Activated CD8-positive, alpha-beta memory T cell treated with anti-CD3 and anti-CD28 coated beads, Interleukin-2, amount 50 U/mL, for 4 hours (primary cell): Measurements from ENCODE around the gene SF3B6.
"Not testable (repeated sequence)": the region's sequence is repeated elsewhere in the genome, so short reads cannot be mapped to it uniquely, and the experiment has no call there.

Experiments
- DNase-seq: peaks from one replicate; pipeline ENCODE4 v3.0.0-alpha.2; 2020

Gene SF3B6, protein sequence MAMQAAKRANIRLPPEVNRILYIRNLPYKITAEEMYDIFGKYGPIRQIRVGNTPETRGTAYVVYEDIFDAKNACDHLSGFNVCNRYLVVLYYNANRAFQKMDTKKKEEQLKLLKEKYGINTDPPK

DNA sequence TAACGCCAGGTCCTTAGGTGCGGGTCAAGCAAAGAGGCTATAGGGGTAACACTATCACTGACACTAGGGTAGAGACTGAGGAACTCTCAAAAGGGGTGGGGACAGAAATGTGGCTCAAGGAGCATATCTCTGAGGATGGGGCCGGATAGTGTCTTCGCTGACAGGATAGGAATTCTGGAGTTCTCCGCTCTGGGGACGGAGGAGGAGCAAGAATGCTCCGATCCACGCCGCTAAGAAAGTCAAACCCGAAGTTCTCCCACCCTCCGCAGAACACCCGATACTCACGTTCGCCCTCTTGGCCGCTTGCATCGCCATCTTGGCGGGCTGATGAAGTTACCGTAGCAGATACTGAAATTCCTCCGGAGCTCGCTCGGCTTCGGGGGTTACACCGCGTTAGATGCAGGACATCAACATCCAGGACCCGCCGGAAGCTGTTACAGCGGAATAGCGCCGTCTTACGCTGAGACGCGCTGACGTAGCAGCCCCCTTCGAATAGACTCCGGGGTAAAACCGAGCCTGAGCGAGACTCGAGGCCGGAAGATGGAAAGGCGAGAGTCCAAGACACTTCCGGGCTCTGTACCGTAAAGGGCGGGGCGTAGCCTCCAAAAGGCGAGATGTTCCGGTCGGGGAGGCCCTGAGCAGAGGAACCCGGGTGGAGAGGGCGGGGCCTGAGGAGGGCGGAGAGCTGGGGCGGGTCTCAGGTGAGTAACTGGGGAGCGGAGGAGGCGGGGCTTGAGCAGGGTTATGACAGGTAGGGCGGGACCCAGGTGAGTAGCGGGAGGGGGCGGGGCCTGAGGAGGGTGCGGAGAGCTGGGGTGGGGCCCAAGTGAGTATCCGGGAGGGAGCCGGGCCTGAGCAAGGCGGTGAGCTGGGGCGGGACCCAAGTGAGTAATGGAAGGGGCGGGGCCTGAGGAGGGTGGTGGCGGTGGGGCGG lies at the start of gene SF3B6:
Gene SF3B6 (minus strand): TSS at position 412 of the 934 bp plus-strand sequence. CDS start 97 bp downstream, at position 315.
- peak; percentile 100 for DNase-seq

DNA sequence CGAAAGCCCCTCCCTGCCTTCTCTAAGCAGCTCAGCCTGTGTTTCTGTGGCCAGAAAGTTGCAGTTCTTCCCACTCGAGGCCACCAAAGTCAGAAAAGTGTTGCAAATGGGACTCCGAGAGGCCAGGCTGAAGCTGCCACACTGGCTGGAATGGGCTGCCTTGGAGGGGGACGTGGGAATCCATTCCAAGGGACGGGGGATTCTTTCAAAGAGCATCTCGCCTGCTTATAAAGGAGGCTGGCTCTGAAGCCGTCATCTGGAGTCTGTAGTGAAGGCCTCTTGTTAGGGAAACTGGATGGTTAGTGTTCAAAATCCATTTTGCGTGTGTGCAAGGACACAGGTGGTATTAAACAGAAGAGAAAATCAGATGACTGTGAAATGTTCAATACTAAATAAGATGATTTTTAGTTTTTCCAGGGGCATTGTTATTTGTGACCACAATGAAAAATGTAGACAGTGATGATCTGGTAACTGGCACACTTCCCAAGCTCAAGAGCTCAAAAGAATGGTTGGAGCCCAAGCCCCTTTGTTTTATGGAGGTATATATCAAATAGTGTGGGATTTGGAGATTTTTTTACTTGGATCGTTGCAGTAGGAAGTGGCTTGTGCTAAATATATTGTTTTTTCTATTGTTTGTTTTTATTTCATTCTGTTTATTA lies 47.9 kb upstream of the SF3B6 start:
- DNase-seq = no peak

DNA sequence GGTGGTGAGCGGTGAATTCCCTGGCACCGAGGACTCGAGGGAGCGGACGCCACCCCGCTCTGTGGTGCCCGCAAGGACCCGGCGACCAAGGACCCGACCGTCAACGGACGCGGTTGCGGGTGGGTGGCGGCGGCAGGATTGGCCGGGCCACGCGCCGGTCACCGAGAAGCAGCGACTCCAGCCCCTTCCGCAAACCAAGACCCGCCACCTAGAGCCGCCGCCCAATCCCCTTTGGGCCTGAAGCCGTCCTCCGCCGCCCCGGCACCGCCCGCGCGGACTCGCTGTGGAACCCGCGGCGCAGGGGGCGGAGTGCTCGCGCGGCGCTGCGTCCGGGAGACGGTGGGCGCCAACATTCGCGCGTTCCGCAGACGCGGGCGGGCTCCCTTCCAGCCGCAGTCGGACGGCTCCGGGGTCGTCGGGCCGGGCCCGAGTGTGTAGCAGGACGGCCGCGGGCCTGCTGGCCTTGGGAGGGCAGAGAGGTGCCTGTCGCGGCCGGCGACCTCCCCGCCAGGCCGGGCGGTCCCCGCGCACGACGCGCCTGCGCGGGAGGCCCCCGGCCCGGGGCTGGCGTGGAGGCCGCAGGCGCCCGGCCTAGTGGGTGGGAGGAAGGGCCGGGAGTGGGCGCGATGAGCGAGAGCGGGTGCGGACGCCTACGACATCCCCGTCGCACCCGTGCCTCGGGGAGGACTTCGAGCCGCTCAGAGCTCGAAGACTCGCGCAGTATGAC lies 47.2 kb upstream of the SF3B6 start, which contains the start of the genes FAM228B and PFN4:
Gene FAM228B (plus strand): TSS at position 275 of the 727 bp plus-strand sequence. CDS start 893 bp downstream, outside the sequence.
Gene PFN4 (minus strand): TSS at position 140 of the 727 bp plus-strand sequence. CDS start 799 bp downstream, outside the sequence.
- peak; percentile 66 for DNase-seq

DNA sequence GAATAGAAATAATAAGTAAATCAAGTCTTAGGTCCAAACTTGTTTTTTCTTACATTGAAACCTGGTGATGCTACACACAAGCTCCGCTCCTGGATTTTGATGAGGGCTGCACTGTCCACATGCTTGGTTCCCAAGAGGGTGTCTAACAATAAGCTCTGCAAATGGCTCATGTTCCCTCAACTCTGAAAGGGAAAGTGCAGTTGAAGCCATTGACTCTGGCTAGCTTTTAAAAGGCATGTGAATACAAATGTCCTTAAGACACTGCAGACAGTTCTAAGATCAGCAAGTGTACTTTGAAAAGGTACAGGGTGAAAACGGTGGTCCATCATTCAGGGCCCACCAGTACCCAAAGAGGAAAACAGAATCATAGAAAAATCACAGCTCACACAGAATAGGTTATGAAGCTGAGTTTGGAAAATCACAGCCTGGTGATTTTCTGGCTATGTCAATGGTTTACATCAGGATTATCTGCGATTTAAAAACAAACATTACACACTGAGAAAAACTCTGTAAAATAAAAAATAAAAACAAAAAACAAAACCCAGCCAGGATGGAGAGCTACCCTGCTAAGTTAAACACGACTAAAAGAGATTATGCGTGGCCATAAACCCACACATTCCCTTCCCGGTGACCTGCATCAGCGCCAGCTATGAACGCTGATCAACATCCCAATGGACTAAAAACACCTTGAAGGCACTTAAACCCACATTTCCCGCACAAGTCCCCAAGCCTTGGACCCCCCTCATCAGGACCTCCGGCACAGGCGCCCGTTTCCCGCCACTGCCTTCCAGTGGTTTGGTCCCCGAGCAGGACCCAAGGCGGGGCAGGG lies 46.5 kb upstream of the SF3B6 start:
- no peak for DNase-seq

DNA sequence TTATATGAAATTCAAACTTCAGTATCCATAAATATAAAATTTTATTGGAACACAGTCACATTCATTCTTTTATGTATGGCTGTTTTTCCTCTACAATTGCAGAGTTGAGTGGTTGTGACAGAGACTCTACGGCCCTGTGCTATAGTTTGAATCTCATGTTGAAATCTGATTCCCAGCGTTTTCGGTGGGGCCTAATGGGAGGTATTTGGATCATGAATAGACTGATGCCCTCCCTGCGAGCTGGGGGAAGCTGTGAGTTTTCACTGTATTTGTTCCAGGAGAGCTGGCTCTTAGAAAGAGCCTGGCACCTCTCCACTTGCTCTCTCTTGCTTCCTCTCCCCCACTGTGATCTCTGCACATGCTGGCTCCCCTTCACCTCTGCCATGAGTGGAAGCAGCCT lies 45.3 kb upstream of the SF3B6 start:
- DNase-seq = no peak

DNA sequence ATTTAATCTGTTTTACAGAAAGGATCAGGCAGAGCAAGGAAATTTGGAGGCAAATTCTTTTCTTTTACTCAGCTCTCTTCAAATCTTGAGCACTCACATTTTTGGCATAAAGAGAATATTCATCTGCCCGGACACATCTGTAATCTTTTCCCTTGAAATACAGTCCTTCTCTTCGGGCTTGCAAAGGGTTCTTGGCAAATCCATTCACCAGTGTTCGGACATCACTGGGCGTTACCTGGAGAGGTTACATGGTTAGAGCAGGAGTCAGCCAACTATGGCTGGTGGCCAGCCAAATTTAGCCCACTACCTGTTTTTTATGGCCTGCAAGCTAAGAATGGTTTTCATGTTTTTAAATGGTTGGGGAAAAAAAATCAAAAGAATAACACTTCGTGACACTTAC lies 44.9 kb upstream of the SF3B6 start:
- DNase-seq = no peak

DNA sequence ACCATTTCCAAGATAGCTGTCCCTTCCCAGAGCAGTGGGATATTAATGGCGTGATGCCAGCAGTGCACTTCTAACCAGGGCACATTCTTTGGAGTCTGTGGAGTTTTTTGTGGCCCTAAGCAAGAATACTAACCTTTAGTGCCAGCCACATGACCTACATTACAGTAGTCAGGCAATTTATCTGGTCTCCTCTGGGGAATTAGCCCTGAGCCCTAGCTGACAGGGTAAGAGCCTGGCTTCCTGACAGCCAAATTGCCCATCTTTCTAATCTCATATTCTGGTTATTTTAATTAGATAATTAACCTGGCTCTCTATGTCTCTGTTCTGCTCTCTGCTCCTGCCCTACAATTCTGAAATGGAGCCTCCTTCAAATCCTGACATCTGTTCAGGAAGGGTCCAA lies 41.8 kb upstream of the SF3B6 start:
- no peak for DNase-seq

DNA sequence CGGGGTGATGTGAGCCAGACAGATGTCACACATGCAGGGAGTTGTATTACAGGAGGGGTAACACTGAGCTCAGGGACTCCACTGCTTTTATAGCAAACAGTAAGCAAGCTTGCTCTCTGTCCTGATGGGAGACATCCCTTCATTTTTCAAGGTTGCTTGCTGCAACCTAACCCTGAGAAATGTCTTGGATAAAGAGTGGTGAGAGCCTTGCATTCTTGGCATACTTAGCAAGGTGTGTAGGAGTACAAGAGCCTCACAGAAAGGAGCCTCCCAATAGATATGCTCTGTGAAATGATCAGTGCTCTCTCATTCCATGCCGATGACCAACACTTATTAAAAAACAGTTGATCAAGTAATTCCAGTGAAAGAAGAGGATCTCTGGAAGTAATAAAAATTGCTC lies 38.9 kb upstream of the SF3B6 start:
- no peak for DNase-seq

DNA sequence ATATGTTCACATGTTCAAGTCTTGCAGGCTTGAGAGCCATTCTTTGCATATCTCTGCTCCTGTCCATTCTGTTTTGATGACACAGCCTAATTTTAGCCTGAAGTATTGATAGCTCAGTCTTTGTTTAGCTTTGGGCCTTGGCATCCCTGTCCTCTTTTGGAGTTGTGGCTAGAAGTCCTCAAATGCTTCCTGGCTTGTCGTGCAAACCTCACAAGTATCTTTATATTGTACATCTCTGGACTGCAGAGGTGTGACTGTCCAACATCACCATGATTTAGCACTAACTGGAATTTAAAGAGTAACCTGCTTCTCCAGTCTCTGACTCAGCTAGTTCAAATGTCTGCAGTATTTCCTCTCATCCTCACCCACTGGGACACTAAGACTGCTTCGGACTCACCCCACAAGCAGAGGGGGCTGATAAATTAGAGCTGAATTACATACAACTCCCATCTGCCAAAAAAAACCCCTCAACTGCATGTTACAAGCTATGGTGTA lies 35.3 kb upstream of the SF3B6 start:
- DNase-seq = no peak

DNA sequence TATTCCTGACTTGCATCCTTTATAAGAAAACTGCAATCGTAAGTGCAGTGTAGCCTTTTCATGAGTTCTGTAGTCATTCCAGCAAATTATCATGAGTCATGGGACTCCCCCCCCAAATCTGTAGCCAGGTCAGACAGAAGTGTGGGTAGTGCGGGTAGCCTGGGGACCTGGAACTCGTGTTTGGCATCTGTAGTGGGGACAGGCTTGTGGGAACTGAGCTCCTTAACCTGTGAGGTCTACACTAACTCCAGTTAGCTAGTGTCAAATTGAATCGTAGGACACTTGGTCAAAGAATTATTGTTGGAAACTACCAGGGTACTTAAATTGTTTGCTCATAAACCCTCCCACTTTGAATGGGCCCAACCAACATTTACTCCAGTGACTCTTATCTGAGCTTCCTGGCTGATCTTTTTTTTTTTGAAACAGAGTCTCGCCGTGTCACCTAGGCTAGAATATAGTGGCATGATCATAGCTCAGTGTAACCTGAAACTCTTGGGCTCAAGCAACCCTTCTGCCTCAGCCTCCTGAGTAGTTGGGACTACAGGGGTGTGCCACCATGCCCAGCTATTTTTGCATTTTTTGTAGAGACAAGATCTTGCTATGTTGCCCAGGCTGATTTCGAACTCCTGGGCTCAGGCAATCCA lies 34.7 kb upstream of the SF3B6 start:
- no peak for DNase-seq

DNA sequence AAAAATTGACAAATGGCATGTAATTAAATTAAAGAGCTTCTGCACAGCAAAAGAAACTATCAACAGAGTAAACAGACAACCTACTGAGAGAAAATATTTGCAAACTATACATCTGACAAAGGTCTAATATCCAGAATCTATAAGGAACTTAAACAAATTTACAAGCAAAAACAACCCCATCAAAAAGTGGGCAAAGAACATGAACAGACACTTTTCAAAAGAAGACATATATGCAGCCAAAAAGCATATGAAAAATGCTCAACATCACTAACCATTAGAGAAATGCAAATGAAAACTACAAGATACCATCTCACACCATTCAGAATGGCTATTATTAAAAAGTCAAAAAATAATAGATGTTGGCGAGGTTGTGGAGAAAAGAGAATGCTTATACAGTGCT lies 33.3 kb upstream of the SF3B6 start:
- not testable (repeated sequence) for DNase-seq

DNA sequence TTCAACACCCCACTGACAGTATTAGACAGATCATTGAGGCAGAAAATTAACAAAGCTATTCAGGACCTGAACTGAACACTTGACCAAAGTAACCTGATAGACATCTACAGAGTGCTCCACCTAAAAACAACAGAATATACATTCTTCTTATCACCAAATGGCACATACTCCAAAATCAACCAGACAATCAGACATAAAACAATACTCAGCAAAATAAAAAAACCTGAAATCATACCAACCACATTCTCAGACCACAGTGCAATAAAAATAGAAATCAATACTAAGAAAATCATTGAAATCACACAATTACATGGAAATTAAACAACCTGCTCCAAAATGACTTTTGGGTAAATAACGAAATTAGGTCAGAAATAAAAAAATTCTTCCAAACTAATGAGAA lies 31.2 kb upstream of the SF3B6 start:
- no peak for DNase-seq

DNA sequence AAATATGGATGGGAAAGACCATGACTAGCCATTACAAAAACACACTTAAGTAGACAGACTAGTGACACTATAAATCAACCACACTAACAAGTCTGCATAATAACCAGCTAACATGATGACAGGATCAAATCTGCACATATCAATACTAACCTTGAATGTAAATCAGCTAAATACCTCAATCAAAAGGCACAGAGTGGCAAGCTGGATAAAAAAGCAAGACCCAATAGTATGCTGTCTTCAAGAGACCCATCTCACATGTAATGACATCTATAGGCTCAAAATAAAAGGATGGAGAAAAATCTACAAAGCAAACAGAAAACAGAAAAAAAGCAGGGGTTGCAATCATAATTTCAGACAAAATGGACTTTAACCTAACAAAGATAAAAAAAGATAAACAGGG lies 30.7 kb upstream of the SF3B6 start:
- no peak for DNase-seq

DNA sequence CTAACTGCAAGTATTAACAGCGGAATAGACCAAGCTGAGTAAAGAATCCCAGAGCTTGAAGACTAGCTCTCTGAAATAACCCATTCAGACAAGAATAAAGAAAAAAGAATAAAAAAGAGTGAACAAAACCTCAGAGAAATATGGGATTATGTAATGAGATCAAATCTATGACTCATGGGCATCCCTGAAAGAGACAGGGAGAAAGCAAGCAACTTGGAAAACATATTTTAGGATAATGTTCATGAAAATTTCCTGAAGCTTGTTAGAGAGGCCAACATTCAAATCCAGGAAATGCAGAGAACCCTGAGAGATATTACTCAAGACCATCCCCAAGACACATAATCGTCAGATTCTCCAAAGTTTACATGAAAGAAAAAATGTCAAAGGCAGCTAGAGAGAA lies 29.7 kb upstream of the SF3B6 start:
- no peak for DNase-seq

DNA sequence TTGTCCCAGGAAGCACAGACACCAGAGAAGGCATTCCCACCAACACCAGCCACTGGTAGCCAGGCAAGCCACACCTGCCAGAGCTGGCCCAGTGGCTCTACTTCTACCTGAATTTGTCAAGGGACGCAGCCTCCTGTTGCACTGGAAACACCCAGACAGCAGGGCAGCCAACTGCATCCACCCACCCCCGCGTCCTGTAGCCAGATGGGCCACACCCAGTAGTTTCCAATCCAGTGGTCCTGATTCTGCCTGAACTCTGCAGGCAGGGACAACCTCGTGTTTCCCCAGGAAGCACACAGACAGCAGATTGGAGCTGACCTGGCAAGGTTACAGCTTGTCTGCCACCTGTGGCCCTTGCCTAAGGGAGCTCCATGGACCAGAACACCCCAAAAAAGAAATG lies 28.8 kb upstream of the SF3B6 start:
- DNase-seq = no peak

DNA sequence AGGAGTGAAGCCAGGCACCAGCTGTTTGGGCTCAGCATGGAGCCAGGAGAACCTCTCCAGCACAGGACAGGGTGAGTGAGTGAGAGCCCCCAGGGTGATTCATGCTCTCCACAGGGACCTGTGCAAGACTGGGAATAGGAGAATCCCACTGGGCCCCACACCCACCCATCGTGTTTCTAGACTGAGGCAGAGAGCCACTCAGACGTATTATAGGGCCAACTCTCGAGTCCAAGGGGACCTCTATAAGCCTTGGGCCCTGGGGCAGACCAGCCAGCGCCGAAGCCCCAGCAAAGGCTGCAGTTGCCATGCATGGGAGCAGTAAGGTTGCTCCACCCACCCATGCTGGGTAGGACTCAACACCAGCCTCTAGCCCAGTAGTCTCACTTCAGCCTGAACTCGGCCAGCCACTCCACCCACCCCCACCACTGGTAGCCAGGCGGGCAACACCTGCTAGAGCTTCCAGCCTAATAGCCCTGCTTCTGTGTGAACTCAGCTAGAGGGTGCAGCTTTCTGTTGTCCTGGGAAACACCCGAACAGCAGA lies 28.1 kb upstream of the SF3B6 start:
- no peak for DNase-seq

DNA sequence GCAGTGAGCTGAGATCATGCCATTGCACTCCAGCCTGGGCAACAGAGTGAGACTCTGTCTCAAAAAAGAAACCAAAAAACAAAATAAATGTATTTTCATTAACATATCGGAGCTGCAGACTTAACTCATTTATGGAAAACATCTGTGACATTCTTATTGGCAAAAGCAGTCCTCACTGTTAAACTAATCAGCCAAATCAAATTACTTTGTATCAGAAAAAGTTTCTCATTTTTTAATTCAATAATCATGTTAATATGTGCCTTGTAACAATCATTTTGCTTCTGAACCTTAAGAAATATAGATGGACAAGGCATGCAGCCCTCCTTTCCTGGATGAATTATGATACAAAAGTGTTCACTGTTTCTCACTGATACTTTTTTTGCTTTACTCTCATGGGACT lies 26.6 kb upstream of the SF3B6 start:
- DNase-seq = no peak

DNA sequence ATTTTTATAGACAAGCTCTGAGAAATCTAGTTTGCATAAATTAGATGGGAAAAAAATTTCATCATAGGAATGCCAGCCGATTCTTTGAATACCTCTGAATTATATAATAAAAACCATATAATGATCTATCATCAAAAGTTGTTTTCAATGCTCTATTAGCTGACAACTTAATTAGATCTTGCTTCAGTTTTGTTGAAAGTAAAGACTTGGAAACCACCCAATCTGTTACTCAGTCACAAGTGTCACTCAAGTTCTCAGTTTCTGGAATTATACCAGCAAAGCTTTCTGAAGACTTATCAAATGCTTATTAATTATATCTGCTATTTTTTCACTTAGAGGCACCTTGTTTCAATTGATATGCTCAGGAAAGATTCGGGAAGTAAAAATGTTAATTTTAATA lies 25.9 kb upstream of the SF3B6 start:
- no peak for DNase-seq

DNA sequence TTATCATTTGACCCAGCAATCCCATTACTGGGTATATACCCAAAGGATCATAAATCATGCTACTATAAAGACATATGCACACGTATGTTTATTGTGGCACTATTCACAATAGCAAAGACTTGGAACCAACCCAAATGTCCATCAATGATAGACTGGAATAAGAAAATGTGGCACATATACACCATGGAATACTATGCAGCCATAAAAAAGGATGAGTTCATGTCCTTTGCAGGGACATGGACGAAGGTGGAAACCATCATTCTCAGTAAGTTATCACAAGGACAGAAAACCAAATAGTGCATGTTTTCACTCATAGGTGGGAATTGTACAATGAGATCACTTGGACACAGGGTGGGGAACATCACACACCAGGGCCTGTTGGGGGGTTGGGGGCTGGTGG lies 24.6 kb upstream of the SF3B6 start:
- not testable (repeated sequence) for DNase-seq

DNA sequence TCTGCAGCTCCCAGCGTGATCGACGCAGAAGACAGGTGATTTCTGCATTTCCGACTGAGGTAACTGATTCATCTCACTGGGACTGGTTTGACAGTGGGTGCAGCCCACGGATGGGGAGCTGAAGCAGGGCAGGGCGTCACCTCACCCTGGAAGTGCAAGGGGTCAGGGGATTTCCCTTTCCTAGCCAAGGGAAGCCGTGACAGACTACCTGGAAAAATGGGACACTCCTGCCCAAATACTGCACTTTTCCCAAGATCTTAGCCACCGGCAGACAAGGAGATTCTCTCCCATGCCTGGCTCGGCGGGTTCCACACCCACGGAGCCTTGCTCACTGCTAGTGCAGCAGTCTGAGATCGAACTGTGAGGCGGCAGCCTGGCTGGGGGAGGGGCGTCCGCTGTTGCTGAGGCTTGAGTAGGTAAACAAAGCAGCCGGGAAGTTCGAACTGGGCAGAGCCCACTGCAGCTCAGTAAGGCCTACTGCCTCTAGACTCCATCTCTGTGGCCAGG lies 19.1 kb upstream of the SF3B6 start:
- not testable (repeated sequence) for DNase-seq

DNA sequence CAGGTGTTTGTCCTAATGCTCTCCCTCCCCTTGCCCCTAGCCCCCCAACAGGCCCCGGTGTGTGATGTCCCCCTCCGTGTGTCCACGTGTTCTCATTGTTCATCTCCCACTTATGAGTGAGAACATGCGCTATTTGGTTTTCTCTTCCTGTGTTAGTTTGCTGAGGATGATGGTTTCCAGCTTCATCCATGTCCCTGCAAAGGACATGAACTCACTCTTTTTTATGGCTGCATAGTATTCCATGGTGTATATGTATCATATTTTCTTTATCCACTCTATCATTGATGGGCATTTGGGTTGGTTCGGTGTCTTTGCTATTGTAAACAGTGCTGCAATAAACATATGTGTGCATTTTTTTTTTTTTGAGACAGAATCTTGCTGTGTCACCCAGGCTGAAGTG lies 17.1 kb upstream of the SF3B6 start:
- not testable (repeated sequence) for DNase-seq
